ENCODE data around the gene SLIT1.

Gene SLIT1

DNA sequence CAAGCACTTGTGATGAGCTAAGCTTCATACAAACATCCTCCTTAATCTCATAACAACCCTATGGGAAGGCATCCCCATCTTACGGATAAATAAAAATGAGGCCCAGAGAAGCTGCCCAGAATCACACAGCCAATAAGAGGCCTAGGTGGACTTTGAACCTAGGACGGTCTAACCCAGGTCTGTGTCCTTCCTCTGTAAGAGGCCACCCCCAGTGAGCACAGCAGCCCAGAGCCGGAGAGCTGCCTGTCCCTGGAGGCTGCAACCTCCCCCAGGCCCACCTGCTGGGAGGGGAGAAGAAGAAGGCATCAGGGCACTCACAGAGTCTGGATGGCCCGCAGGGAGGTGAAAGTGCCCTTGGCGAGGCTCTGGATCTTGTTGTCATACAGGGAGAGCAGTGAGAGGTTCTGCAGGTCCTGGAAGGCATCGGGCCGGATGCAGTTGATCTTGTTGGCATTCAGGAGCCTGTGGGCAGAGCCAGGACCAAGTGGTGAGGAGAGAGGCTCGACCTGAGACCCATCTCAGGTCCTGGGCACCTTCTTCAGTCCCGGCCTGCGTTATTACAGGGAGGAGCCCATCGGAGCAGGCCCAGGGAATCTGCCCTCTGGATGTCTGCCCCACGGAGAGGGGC, 129.6 kb downstream of the SLIT1 start:
- DNase-seq (ENCODE audit: extremely low spot score): no peak
- ChIA-PET POLR2A (no interaction called here), CTCF (interaction anchor here (1.3 to 2.9 kb wide), 2 partner anchors 17 to 19 kb away, joined by 4 to 12 read pairs; no protein-coding TSS in a partner anchor)

DNA sequence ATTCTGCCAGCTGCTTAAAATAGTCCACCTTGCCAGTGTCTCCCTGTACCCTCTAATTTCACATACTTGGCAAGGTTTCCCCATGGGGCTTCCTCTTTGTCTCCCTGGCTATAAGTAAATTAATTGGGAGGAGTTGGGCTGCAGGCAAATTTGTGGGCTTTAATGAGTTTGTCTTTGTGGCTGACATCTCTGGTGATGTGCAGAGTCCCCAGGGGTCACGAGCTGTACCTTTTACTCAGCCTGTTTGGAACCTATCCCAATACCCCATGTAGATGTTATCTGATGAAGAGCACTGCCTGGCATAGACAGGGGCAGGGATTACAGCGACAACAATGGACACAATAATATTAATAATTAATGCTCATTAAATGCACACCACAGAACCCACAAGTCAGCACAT, 132.5 kb downstream of the SLIT1 start:
- TF ChIP-seq SP1 (IDR thresholded peaks at IDR 0.05) (no peak), HDGF (IDR thresholded peaks at IDR 0.05; ENCODE audit: borderline replicate concordance) (no peak), NFRKB (IDR thresholded peaks at IDR 0.05) (no peak), FOXA1 (IDR thresholded peaks at IDR 0.05) (no peak), L3MBTL2 (conservative IDR thresholded peaks at IDR 0.05) (no peak), FOXM1 (IDR thresholded peaks at IDR 0.05; ENCODE audit: borderline replicate concordance) (no peak), FOXK2 (IDR thresholded peaks at IDR 0.05) (no peak), ELF4 (IDR thresholded peaks at IDR 0.05) (no peak), ARNT (IDR thresholded peaks at IDR 0.05) (no peak), TARDBP (IDR thresholded peaks at IDR 0.05) (no peak), SUZ12 (IDR thresholded peaks at IDR 0.05) (no peak), LEF1 (IDR thresholded peaks at IDR 0.05; ENCODE audit: borderline replicate concordance) (no peak), BHLHE40 (IDR thresholded peaks at IDR 0.05; ENCODE audit: borderline replicate concordance) (no peak), ZNF384 (IDR thresholded peaks at IDR 0.05) (no peak), CTBP1 (IDR thresholded peaks at IDR 0.05; ENCODE audit: borderline replicate concordance) (no peak)
- TF ChIP-seq, protein P1, sequence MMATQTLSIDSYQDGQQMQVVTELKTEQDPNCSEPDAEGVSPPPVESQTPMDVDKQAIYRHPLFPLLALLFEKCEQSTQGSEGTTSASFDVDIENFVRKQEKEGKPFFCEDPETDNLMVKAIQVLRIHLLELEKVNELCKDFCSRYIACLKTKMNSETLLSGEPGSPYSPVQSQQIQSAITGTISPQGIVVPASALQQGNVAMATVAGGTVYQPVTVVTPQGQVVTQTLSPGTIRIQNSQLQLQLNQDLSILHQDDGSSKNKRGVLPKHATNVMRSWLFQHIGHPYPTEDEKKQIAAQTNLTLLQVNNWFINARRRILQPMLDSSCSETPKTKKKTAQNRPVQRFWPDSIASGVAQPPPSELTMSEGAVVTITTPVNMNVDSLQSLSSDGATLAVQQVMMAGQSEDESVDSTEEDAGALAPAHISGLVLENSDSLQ (IDR thresholded peaks at IDR 0.05): no peak
- ChIA-PET CTCF (interaction anchor here (1.5 to 2.0 kb wide), 2 partner anchors 28 to 157 kb away, joined by 5 to 8 read pairs; no protein-coding TSS in a partner anchor), POLR2A (no interaction called here)
- no peak for DNase-seq (ENCODE audit: extremely low spot score)

More for the DNA sequence above, 129.6 kb downstream of the SLIT1 start:
- TF ChIP-seq TARDBP (IDR thresholded peaks at IDR 0.05) (no peak), FOXK2 (IDR thresholded peaks at IDR 0.05) (no peak), L3MBTL2 (conservative IDR thresholded peaks at IDR 0.05) (no peak), ARNT (IDR thresholded peaks at IDR 0.05) (no peak), LEF1 (IDR thresholded peaks at IDR 0.05; ENCODE audit: borderline replicate concordance) (no peak)

DNA sequence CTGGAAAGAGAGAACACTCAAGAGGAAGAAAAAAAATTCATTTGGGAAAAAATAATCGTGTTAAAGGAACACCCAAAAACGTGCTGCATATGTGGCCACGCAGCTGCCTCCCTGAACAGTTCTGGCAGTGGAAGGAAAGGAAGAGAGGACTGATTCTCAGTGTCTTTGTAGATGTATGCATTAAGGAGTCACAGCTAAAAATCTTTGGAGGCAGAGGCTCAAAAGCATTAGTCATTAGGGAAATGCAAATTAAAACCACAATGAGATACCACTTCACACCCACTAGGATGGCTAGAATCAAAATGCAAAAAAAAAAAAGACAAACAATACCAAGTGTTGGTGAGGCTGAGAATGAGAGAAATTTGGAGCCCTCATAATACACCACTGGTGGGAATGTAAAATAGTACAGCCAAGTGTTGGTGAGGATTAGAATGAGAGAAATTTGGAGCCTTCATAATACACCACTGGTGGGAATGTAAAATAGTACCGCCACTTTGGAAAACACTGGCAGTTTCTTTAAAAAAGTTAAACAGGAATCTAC, 134.7 kb downstream of the SLIT1 start:
- POLR2A ChIA-PET: no interaction called here
- CTCF ChIA-PET: no interaction called here
- TF ChIP-seq FOXA1 (IDR thresholded peaks at IDR 0.05) (no peak), L3MBTL2 (conservative IDR thresholded peaks at IDR 0.05) (no peak), CTBP1 (IDR thresholded peaks at IDR 0.05; ENCODE audit: borderline replicate concordance) (no peak), FOXK2 (IDR thresholded peaks at IDR 0.05) (no peak)
- no peak for DNase-seq (ENCODE audit: extremely low spot score)

DNA sequence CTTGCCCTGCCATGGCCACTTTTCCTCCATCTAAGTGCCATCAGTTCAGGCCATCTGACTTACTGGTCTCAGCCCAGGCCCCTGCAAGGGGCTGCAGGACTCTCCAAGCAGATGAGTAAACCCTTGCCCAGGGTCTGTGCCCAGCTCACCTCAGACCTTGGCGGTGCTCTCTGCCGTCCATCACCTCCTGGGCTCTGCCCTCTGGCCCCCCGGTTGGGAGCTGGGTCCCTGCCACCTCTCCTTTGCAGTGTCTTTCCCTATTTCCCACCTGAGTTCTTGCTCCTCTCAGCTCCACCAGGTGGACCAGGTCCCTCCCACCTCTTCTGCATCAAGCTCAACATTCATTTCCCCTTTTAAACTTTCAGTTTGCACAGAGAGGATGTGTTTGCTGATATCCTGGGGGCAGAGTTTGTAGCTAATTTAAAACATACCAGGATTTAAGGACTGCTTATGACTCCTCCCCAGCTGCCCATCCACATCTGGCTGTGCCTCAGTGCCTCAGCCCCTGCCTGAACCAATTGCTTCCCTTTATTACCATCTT, 135.5 kb downstream of the SLIT1 start:
- ChIA-PET POLR2A (no interaction called here), CTCF (interaction anchor here (0.6 to 1.0 kb wide), 2 partner anchors 13 to 22 kb away, joined by 3 read pairs; no protein-coding TSS in a partner anchor)
- no peak for TF ChIP-seq ZNF384 (IDR thresholded peaks at IDR 0.05)
- TF ChIP-seq HDGF (IDR thresholded peaks at IDR 0.05; ENCODE audit: borderline replicate concordance): no peak
- no peak for TF ChIP-seq CTBP1 (IDR thresholded peaks at IDR 0.05; ENCODE audit: borderline replicate concordance)
- no peak for TF ChIP-seq LEF1 (IDR thresholded peaks at IDR 0.05; ENCODE audit: borderline replicate concordance)
- TF ChIP-seq FOXA1 (IDR thresholded peaks at IDR 0.05): no peak
- TF ChIP-seq L3MBTL2 (conservative IDR thresholded peaks at IDR 0.05): no peak
- no peak for TF ChIP-seq NFRKB (IDR thresholded peaks at IDR 0.05)
- DNase-seq (ENCODE audit: extremely low spot score): no peak

DNA sequence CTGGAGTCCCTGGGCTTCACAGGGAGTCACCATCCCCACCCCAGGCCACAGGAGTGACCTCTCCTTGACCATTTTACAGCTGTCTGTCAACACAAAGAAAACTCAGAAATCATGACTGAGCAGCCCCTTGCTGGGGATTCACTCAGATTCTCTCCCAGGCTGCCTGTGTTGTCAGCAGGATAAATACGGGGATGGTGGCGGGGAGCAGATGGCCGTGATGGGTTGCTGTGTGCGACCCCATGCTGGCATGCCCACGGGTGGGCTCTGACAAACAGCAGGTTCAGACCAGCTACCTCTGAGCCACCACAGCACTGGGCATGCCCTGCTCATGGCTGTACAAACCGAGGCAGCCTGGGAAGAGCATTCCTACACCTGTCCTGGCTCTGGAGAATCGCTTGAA, 136.1 kb downstream of the SLIT1 start:
- no peak for DNase-seq (ENCODE audit: extremely low spot score)
- ChIA-PET POLR2A (no interaction called here), CTCF (interaction anchor here (0.5 to 1.0 kb wide), 3 partner anchors 13 to 24 kb away, joined by 3 read pairs; no protein-coding TSS in a partner anchor)
- TF ChIP-seq CTBP1 (IDR thresholded peaks at IDR 0.05; ENCODE audit: borderline replicate concordance): no peak
- TF ChIP-seq LEF1 (IDR thresholded peaks at IDR 0.05; ENCODE audit: borderline replicate concordance): no peak
- TF ChIP-seq FOXK2 (IDR thresholded peaks at IDR 0.05): no peak
- no peak for TF ChIP-seq BHLHE40 (IDR thresholded peaks at IDR 0.05; ENCODE audit: borderline replicate concordance)
- TF ChIP-seq, protein P1 (IDR thresholded peaks at IDR 0.05): no peak
- no peak for TF ChIP-seq FOXA1 (IDR thresholded peaks at IDR 0.05)
- TF ChIP-seq SUZ12 (IDR thresholded peaks at IDR 0.05): no peak
- TF ChIP-seq ARNT (IDR thresholded peaks at IDR 0.05): no peak
- no peak for TF ChIP-seq NFRKB (IDR thresholded peaks at IDR 0.05)
- no peak for TF ChIP-seq ELF4 (IDR thresholded peaks at IDR 0.05)

DNA sequence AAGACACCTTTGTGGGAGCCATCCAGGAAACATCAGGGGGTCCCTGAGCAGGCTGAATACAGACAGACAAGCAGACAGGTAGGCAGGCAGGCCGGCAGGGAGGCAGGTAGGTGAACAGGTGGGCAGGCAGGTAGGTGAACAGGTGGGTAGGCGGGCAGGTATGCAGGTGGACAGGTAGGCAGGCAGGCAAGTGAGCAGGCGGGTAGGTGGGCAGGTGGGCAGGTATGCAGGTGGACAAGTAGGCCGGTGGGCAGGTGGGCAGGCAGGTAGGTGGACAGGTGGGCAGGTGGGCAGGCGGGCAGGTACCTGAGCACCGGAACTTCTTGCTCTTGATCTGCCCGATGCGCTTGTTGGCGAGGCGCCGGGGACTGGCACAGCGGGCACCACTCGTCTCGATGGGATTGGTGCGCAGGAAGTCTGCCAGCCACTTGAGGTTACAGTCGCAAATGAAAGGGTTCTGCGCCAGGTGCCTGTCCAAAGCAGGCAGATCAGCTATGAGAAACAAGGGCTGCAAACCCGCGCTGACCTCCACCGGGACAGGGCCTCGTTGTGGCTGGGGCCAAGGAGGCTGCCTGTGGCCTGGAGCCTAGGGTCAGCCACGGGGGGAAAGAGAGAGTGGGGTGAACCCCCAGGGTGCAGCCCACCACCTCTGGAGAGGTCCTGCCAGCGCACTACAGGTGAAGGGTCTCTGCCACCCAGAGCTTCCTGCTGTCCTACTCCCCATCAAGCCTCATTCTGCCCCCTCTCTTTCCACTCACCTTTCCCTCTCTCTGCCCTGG, 136.9 kb downstream of the SLIT1 start:
- no peak for DNase-seq (ENCODE audit: extremely low spot score)
- no peak for TF ChIP-seq SUZ12 (IDR thresholded peaks at IDR 0.05)
- TF ChIP-seq TARDBP (IDR thresholded peaks at IDR 0.05): no peak
- TF ChIP-seq FOXM1 (IDR thresholded peaks at IDR 0.05; ENCODE audit: borderline replicate concordance): no peak
- no peak for TF ChIP-seq SP1 (IDR thresholded peaks at IDR 0.05)
- no peak for TF ChIP-seq HDGF (IDR thresholded peaks at IDR 0.05; ENCODE audit: borderline replicate concordance)
- TF ChIP-seq, protein P1 (IDR thresholded peaks at IDR 0.05): no peak
- no peak for TF ChIP-seq FOXA1 (IDR thresholded peaks at IDR 0.05)
- no peak for TF ChIP-seq BHLHE40 (IDR thresholded peaks at IDR 0.05; ENCODE audit: borderline replicate concordance)
- TF ChIP-seq ELF4 (IDR thresholded peaks at IDR 0.05): no peak
- no peak for TF ChIP-seq LEF1 (IDR thresholded peaks at IDR 0.05; ENCODE audit: borderline replicate concordance)
- TF ChIP-seq ZNF384 (IDR thresholded peaks at IDR 0.05): no peak
- ChIA-PET CTCF (interaction anchor here (1.5 kb wide), 1 partner anchor 24 kb away, joined by 3 read pairs; no protein-coding TSS in a partner anchor), POLR2A (no interaction called here)
